A549 (cell line): ENCODE results near the gene COL16A1. TPM values are rescaled to one million over a fixed set of nuclear protein-coding genes. Genes with fewer than 3 reads are reported as not detected.

Source experiments
- ATAC-seq, 2 experiments: fragments of 200-7000 bp in 1 of 2; fragments of >200 bp in 1 of 2; cut with Nextera tagmentation in 1 of 2; cut with Tn5 transposase in 1 of 2; 3 replicates each; pipeline versions ENCODE4 v1.8.0 to v1.9.1; 2018 to 2020; ENCODE audit warnings: mild to moderate bottlenecking in 1 of 2, moderate library complexity in 1 of 2
- CTCF ChIA-PET: fragments of 300-600 bp; sonication (Branson Sonifier 250); formaldehyde crosslinking; extraction: SDS; loops from one replicate; lab custom pipeline; 2021; ENCODE audit warnings: antibody characterized with exemption, inconsistent platforms; lab: Yijun Ruan, JAX
- POLR2A ChIA-PET: fragments of 350-600 bp; formaldehyde crosslinking; extraction: SDS; loops from one replicate; lab custom pipeline; 2021; ENCODE audit warnings: antibody characterized with exemption, inconsistent platforms; lab: Yijun Ruan, JAX
- DNase-seq, 2 experiments: peaks; one replicate each; pipeline versions ENCODE4 v3.0.0 to v3.0.0-alpha.2; 2011 to 2016; ENCODE audit warnings: low read depth in 1 of 2, low spot score in 1 of 2
- FAIRE-seq: peaks from 2 replicates; lab custom pipeline; 2011; peaks lifted over from hg19 to GRCh38; lab: Jason Lieb, UNC
- H3K27ac ChIP-seq, 2 experiments: fragments of >200 bp; sonication (Bioruptor Twin); formaldehyde crosslinking; 3 replicates each; pipeline ENCODE4 v1.5.1; 2016 to 2017
- H3K4me1 ChIP-seq: fragments of >200 bp; sonication (Bioruptor Twin); formaldehyde crosslinking; 3 replicates; pipeline ENCODE4 v1.6.1; 2016
- H3K4me2 ChIP-seq: fragments of >200 bp; sonication (Bioruptor Twin); formaldehyde crosslinking; 3 replicates; pipeline ENCODE4 v1.6.1; 2016
- H3K4me3 ChIP-seq: fragments of >200 bp; sonication (Bioruptor Twin); formaldehyde crosslinking; 3 replicates; pipeline ENCODE4 v1.5.1; 2016
- H3K9me3 ChIP-seq: fragments of >200 bp; sonication (Bioruptor Twin); formaldehyde crosslinking; 3 replicates; pipeline ENCODE4 v1.6.1; 2016
- BHLHE40 ChIP-seq: IDR thresholded peaks from 2 replicates; pipeline ENCODE4 v1.6.1; 2012; ENCODE audit warnings: low read depth, low read length, inconsistent platforms
- CBX2 ChIP-seq: fragments of 200-600 bp; sonication (generic); IDR thresholded peaks from 2 replicates; pipeline ENCODE4 v1.6.1; 2016; ENCODE audit warnings: low read depth, mild to moderate bottlenecking, borderline replicate concordance
- CEBPB ChIP-seq, 2 experiments: fragments of >200 bp in 1 of 2; sonication (Bioruptor Twin) in 1 of 2; formaldehyde crosslinking in 1 of 2; IDR thresholded peaks; 2 replicates each; pipeline ENCODE4 v1.6.1; 2012 to 2016
- EP300 ChIP-seq, 2 experiments: fragments of >200 bp; sonication (Bioruptor Twin); formaldehyde crosslinking; IDR thresholded peaks; 2 replicates in 1 of 2; 3 replicates in 1 of 2; pipeline ENCODE4 v1.6.1; 2016 to 2017
- FOSB ChIP-seq: fragments of 250-450 bp; sonication (Bioruptor Pico); IDR thresholded peaks from 2 replicates; pipeline ENCODE4 v1.5.0; 2020; ENCODE audit warnings: mild to moderate bottlenecking, moderate library complexity
- HDAC2 ChIP-seq: fragments of 200-600 bp; sonication (generic); IDR thresholded peaks from 2 replicates; pipeline ENCODE4 v1.6.1; 2016
- NFE2L2 ChIP-seq: fragments of 150-350 bp; conservative IDR thresholded peaks from 2 replicates; pipeline ENCODE4 v1.6.1; 2014; ENCODE audit warnings: low read length
- NR3C1 ChIP-seq: fragments of >200 bp; sonication (Bioruptor Twin); formaldehyde crosslinking; IDR thresholded peaks from 3 replicates; pipeline ENCODE4 v1.6.1; 2017
- PHF8 ChIP-seq: fragments of 200-600 bp; sonication (generic); IDR thresholded peaks from 2 replicates; pipeline ENCODE4 v1.6.1; 2016; ENCODE audit warnings: low read depth, mild to moderate bottlenecking, antibody characterized with exemption, moderate library complexity, borderline replicate concordance
- POLR2A ChIP-seq: IDR thresholded peaks from 2 replicates; pipeline ENCODE4 v1.6.1; 2012; ENCODE audit warnings: mild to moderate bottlenecking, low read length
- POLR2AphosphoS2 ChIP-seq: conservative IDR thresholded peaks from 2 replicates; pipeline ENCODE4 v1.6.1; 2012; ENCODE audit warnings: low read length, improper control_type of control experiment, inconsistent platforms
- RNF2 ChIP-seq: fragments of 200-600 bp; sonication (generic); IDR thresholded peaks from 2 replicates; pipeline ENCODE4 v1.6.1; 2016; ENCODE audit warnings: low read depth, mild to moderate bottlenecking, antibody characterized with exemption, moderate library complexity, borderline replicate concordance
- TFCP2L1 ChIP-seq: fragments of 250-450 bp; sonication (Bioruptor Pico); IDR thresholded peaks from 2 replicates; pipeline ENCODE4 v1.5.0; 2021; ENCODE audit warnings: mild to moderate bottlenecking
- TP53 ChIP-seq: fragments of 250-450 bp; sonication (Bioruptor Pico); IDR thresholded peaks from 2 replicates; pipeline ENCODE4 v1.5.0; 2021; ENCODE audit warnings: mild to moderate bottlenecking, moderate library complexity
- ZFP36 ChIP-seq: fragments of 450-650 bp; IDR thresholded peaks from 2 replicates; pipeline ENCODE4 v1.6.1; 2014; ENCODE audit warnings: borderline replicate concordance; ENCODE audit not compliant: partially characterized antibody
- WGBS: methylation state at CpG from one replicate; pipeline ENCODE4 v1.1.6; 2017; ENCODE audit errors: missing lambda C conversion rate; 5-methylcytosine and 5-hydroxymethylcytosine counted together
- polyA plus RNA-seq, 4 experiments: library from polyadenylated mRNA; depleted of rRNA in 3 of 4; stranded (reverse); fragments of >200 nt; fragmentation: RNase III in 1 of 4; extraction: RNeasy Plus Mini Kit Qiagen cat#74134 plus additional on column Dnase treatment in 1 of 4; gene quantifications; 2 replicates in 3 of 4; 3 replicates in 1 of 4; pipeline ENCODE4 v1.2.3, GENCODE V29; 2011 to 2017

Gene COL16A1
- polyA plus RNA-seq, 2 of the 4 experiments (the other 2 are of a cell fraction), result 1.4 to 8.1 TPM

DNA sequence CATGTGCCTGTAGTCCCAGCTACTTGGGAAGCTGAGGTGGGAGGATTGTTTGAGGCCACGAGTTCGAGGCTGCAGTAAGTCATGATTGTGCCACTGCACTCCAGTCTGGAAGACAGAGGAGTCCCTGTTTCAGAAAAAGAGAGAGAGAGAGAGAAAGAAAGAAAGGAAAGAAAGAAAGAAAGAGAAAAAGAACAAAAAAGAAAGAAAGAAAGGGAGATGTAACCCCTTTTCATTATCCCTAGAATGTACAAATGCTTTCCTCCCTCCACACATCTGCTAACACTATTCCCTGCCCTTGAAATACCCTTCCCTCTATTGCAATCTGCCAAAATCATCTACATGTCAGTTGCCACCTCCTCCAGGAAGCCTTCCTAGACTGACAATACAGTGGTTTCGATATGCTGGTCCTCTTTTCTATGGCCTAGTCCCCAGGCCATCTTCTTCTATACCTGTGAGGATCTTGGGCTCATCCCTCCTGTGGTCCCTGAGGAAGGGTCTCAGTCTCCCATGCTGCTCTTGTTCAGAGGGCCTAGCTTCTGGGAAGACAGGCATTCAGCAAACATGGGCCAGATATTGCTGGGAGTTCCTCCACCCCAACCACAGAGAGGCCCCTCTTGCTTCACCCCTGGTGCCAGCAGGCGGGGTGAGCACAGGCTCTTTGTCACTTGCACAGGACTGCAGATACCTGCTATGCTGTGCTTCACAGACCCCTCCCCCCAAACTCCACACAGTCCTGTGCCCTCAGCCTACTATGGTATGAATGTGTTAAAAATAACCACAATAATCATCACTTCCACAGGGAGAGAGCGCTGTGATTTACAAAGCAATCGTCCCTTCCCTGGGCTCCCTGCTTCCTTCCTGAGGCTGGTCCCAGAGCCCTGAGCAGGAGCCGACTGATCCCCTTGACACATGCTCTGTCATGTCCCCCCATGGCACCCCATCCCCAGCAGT, 46.2 kb upstream of the COL16A1 start:
- Histone ChIP-seq H3K4me2 (no peak overlapping the region), H3K9me3 (no peaks in the 10 kb centered on the region), H3K4me1 (peaks cover 13% of the 10 kb centered on the region; the same call in 2 of the 3 replicates), H3K27ac (no peak overlapping the region), H3K4me3 (no peak overlapping the region)
- CTCF ChIA-PET, result interaction anchor here (1.2 to 2.5 kb wide), 7 partner anchors 10 to 87 kb away, joined by 3 to 10 read pairs (median 4); no protein-coding TSS in a partner anchor
- no peak for DNase-seq
- WGBS, result 92% methylated on average over 7 of the region's 7 CpGs
- no peak for ATAC-seq
- no peak for FAIRE-seq
- no peak for TF ChIP-seq NR3C1
- peak; percentile 94 for TF ChIP-seq ZFP36
- POLR2A ChIA-PET, result interaction anchor here (1.0 kb wide), 1 partner anchor 11 kb away, joined by 3 read pairs; no protein-coding TSS in a partner anchor

GRCh38 chr1:31748365-31748764, 44.5 kb upstream of the COL16A1 start:
- ChIA-PET POLR2A (no interaction called here), CTCF (interaction anchor here (1.3 to 2.4 kb wide), 5 partner anchors 14 to 85 kb away, joined by 3 to 13 read pairs (median 4); no protein-coding TSS in a partner anchor)
- no peaks in the 10 kb centered on the region for H3K9me3 ChIP-seq
- H3K4me3 ChIP-seq, result no peak overlapping the region
- DNase-seq (no peak), FAIRE-seq (no peak), ATAC-seq (no peak)
- H3K4me2 ChIP-seq, result no peak overlapping the region
- 64% methylated on average over 4 of the region's 4 CpGs for WGBS
- no peak overlapping the region for H3K27ac ChIP-seq
- TF ChIP-seq EP300 (IDR thresholded peaks at IDR 0.05) (no peak), HDAC2 (no peak), BHLHE40 (no peak), ZFP36 (no peak), TP53 (no peak), CBX2 (no peak), POLR2AphosphoS2 (no peak), FOSB (CRISPR knock-in tag) (no peak)
- H3K4me1 ChIP-seq, result peaks cover 5% of the 10 kb centered on the region; the same call in 1 of the 3 replicates

DNA sequence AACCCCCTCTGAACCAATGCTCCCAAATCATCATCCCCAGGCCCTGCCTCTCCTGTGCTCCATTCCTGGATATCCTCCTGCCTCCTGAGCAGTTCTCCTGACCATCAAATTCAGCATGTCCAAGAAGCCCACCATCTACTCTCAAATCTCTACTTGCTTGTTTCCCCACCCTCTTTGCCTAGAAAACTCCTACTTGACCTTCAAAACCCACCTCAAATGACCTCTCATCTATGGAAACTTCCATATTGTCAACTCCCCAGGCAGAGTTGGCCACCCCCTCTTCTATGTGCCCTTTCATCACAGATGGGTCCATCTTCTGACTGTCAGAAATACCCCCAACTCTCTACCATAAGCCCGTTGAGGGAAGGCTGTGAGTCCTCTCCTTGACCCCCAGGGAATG, 43.5 kb upstream of the COL16A1 start:
- POLR2A ChIA-PET, result no interaction called here
- no peak overlapping the region for H3K27ac ChIP-seq
- no peaks in the 10 kb centered on the region for H3K9me3 ChIP-seq
- FAIRE-seq (no peak), DNase-seq (no peak), ATAC-seq (no peak)
- H3K4me2 ChIP-seq, result no peak overlapping the region
- WGBS, result no CpG with 5 or more reads among the region's 1 CpG
- no peak for TF ChIP-seq CEBPB (IDR thresholded peaks at IDR 0.05)
- no peak for TF ChIP-seq PHF8
- H3K4me3 ChIP-seq, result no peak overlapping the region
- peaks cover 5% of the 10 kb centered on the region; the same call in 1 of the 3 replicates for H3K4me1 ChIP-seq
- CTCF ChIA-PET, result interaction anchor here (1.7 to 9.9 kb wide), 3 partner anchors 31 to 128 kb away, joined by 3 to 102 read pairs (median 13); no protein-coding TSS in a partner anchor

- POLR2A ChIA-PET, result interaction anchor here (1.4 to 1.6 kb wide), 2 partner anchors 31 to 42 kb away, joined by 6 to 8 read pairs; no protein-coding TSS in a partner anchor
- Histone ChIP-seq H3K4me2 (no peak overlapping the region), H3K9me3 (no peaks in the 10 kb centered on the region), H3K4me3 (no peak overlapping the region), H3K4me1 (peaks cover 5% of the 10 kb centered on the region; the same call in 1 of the 3 replicates), H3K27ac (no peak overlapping the region)
- WGBS, result 80% methylated on average over 7 of the region's 7 CpGs
- FAIRE-seq (no peak), DNase-seq (no peak), ATAC-seq (no peak)
- CTCF ChIA-PET, result interaction anchor here (0.7 to 9.9 kb wide), 14 partner anchors 8 to 316 kb away, joined by 3 to 102 read pairs (median 6); no protein-coding TSS in a partner anchor
- TF ChIP-seq POLR2AphosphoS2, result no peak
- TF ChIP-seq RNF2, result no peak
- no peak for TF ChIP-seq CEBPB (IDR thresholded peaks at IDR 0.05)
- no peak for TF ChIP-seq POLR2A
- TF ChIP-seq NFE2L2, result no peak
- no peak for TF ChIP-seq TFCP2L1 (CRISPR knock-in tag)
Measured at GRCh38 chr1:31746687-31747086, 42.9 kb upstream of the COL16A1 start.
